HS-27A (cell line): ENCODE measurements around the gene WNK1.
"Not testable (repeated sequence)": the region's sequence is repeated elsewhere in the genome, so short reads cannot be mapped to it uniquely, and the experiment has no call there.

ENCODE experiments used
- DNase-seq: peaks from one replicate; pipeline ENCODE4 v3.0.0-alpha.2; 2012; ENCODE audit warnings: low read depth, missing footprints

WNK1 gene

GRCh38 chr12:749751-750270 is 2.6 kb upstream of the WNK1 start:
- no peak for DNase-seq

DNA sequence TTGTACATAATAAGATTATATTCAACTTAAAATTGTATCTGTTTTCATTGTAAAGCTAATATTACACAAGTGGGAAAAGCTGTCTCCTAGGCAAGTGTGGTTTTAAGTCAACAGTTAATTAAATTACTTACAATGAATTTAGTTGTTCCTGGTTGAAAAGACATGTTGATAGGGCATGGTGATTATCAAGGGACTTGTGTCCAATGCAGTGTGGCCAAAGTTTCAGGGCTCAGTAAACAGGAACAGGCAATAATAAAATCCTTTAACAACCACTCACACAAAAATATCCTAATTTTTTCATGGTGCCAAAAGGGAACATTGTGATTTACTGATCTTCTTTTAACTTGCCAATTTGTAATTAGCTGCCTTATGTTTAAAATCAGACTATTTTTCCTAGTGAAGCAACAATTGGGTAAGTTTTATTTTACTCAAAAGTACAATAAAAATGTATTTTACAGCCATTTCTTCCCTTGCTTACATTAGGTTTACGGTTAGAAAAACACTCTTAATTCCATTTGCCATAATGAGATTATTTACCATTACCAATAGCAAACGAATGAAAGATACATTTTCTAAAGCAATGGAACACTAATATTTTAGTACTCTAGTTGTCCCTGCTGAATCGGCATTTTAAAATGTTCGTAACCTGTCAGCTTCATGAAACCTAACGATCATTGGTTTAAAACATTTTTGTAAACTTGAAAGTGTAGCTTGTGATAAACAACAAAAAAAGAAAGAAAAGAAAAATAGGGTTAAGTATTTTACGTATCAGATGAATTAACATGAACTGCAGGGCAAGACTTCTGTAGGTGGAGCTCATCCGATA is 1.8 kb upstream of the WNK1 start:
- DNase-seq = no peak

- peak; percentile 100 for DNase-seq
These were observed 984 bp upstream of the WNK1 start for GRCh38 chr12:751192-751998.

GRCh38 chr12:752695-753610 is 574 bp downstream of the WNK1 start:
- peak; percentile 46 for DNase-seq

GRCh38 chr12:753611-754472 is 1.5 kb downstream of the WNK1 start:
- peak; percentile 53 for DNase-seq

- peak; percentile 30 for DNase-seq
These were observed 2.1 kb downstream of the WNK1 start for GRCh38 chr12:754473-754820.

GRCh38 chr12:754851-755562 is 2.6 kb downstream of the WNK1 start:
- peak; percentile 74 for DNase-seq

DNA sequence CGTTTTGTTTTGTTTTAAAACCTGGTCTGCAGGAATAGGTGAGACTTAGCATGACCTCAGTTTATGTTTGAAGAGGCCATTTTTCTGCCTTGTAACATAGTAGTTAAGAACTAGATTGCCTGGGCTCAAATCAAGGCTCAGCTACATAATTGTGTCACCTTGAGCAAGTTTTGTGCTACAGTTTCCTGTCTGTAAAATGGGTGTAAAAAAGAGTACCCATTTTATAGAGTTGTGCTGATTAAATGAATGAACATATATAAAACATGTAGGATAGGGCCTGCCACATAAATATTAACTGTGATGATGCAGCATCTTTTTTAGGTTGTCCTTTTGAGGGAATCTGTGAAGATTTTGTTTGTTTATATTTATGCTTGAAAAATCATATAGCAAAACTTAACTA is 7.2 kb downstream of the WNK1 start:
- no peak for DNase-seq

- no peak for DNase-seq
These were observed 8.9 kb downstream of the WNK1 start for GRCh38 chr12:761256-761655.

DNA sequence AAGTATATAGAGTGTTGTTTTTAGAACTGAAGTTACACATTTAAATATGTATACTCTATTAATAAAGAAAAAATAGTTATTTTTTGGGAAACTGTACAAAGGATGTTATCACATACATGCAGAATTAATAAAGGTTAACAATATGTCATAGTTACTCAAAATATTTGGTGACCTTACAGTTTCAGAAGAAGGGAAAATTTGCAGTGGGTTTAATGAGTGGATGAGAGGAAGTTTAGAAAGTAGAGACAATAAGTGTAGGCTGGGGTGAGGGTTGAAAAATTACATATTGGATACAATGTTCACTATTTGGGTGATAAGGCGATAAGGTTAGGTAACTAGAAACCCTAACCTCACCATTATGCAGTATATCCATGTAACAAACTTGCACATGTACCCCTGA is 13.5 kb downstream of the WNK1 start:
- DNase-seq = no peak

GRCh38 chr12:768434-768833 is 16.1 kb downstream of the WNK1 start:
- DNase-seq = no peak

DNA sequence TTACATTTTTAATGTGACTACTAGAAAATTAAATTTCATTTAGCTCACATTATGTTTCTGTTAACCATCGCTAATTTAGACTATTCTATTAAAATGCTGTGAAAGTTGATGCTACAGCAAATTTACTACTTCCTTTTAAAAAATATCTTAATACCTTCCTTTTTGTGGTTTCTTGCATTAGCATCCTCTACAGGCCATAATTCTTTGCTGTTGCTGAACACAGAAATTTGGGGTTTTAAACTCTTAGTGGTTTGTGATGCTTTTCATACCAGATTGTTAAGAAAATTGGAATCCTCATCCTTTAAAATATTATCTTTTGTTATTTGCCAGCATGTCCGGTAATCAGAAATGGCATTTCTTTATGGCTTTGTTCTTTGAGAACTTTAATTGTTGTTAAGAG is 18.1 kb downstream of the WNK1 start:
- no peak for DNase-seq

GRCh38 chr12:772056-772697 is 19.8 kb downstream of the WNK1 start:
- no peak for DNase-seq

DNA sequence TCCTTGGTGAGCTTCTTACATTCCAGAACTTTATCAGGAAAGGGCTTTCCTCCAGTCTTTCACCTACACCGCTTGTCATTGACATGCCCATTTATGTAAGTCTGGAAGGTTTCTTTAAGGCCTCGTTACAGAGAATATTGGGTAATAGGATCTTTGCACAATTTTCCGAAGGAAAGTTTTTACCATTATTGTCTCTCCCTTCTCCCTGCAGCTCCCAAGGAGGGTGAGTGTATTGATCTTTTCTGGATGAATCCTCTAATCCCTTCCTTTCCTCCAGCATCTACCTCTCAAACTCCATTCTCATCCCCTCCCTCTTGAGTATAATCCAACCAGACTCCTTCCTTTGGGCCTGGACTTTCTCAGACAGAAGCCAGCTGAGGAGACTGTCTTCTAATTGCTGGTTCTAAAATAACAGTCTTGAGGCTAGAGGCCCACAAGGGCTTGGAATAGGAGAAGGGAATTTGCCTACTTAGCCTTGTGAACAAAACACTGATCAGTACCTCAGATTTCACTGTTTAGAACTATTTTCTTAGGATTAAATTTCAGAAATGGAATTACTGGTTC is 21.8 kb downstream of the WNK1 start:
- no peak for DNase-seq

DNA sequence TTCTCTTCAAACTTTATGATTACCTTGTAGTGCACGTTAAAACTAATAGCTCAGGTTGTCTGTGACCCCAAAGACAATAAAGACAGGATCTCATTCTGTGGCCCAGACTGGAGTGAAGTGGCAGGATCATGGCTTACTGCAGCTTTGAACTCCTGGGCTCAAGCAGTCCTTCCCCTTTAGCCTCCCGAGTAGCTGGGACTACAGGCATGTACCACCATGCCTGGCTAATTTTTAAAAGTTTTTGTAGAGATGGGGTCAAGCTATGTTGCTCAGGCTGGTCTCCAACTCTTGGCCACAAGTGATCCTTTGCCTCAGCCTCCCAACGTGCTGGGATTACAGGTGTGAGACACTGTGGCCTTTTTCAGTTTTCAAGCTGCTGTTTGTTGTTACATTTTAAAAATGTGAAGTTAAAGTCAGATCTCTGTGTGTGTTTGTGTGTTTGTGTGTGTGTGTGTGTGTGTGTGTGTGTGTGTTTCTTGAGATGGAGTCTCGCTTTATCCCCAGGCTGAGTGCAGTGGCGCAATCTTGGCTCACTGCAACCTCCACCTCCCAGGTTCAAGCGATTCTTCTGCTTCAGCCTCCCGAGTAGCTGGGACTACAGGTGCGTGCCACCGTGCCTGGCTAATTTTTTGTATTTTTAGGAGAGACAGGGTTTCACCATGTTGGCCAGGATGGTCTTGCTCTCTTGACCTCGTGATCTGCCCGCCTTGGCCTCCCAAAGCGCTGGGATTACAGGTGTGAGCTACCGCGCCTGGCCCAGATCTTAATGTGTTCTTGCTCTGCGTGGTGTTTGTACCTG is 23.8 kb downstream of the WNK1 start:
- not testable (repeated sequence) for DNase-seq

- DNase-seq = not testable (repeated sequence)
These were observed 24.5 kb downstream of the WNK1 start for GRCh38 chr12:776772-777373.

- DNase-seq = no peak
These were observed 25.2 kb downstream of the WNK1 start for GRCh38 chr12:777550-778047.

- DNase-seq = no peak
These were observed 26.2 kb downstream of the WNK1 start for GRCh38 chr12:778615-779014.
